Keratinocyte (primary cell): ENCODE measurements around the gene DYDC1. TPM values are rescaled to one million over a fixed set of nuclear protein-coding genes. Genes with fewer than 3 reads are reported as not detected.

ENCODE experiments used
- DNase-seq: peaks from one replicate; pipeline ENCODE4 v3.0.0-alpha.2; 2011; ENCODE audit warnings: low read depth, missing footprints, low spot score
- FAIRE-seq: peaks from 2 replicates; lab custom pipeline; 2011; peaks lifted over from hg19 to GRCh38; lab: Jason Lieb, UNC
- H2AFZ ChIP-seq: 2 replicates; pipeline ENCODE4 v1.6.0; 2012; ENCODE audit warnings: low read length, control low read depth, inconsistent platforms; ENCODE audit not compliant: control insufficient read depth
- H3K27ac ChIP-seq: 2 replicates; pipeline ENCODE4 v1.5.1; 2011; ENCODE audit warnings: low read length; ENCODE audit not compliant: control insufficient read depth, insufficient read depth
- H3K27me3 ChIP-seq: 3 replicates; pipeline ENCODE4 v1.6.0; 2011; ENCODE audit warnings: low read length; ENCODE audit not compliant: control insufficient read depth, insufficient read depth; ENCODE audit errors: extremely low read depth
- H3K36me3 ChIP-seq, 2 experiments: 2 replicates in 1 of 2; 3 replicates in 1 of 2; pipeline ENCODE4 v1.5.1; 2011; ENCODE audit warnings: low read length in 2 of 2, mild to moderate bottlenecking in 1 of 2; ENCODE audit not compliant: control insufficient read depth in 2 of 2, insufficient read depth in 2 of 2; ENCODE audit errors: extremely low read depth in 1 of 2
- H3K4me1 ChIP-seq: 3 replicates; pipeline ENCODE4 v1.5.1; 2011; ENCODE audit warnings: low read length; ENCODE audit not compliant: control insufficient read depth, insufficient read depth; ENCODE audit errors: extremely low read depth
- H3K4me2 ChIP-seq: 3 replicates; pipeline ENCODE4 v1.6.0; 2011; ENCODE audit warnings: low read depth, low read length; ENCODE audit not compliant: control insufficient read depth, insufficient read depth; ENCODE audit errors: extremely low read depth
- H3K4me3 ChIP-seq, 3 experiments: fragments of 200-600 bp in 1 of 3; sonication (generic) in 1 of 3; 2 replicates in 2 of 3; 3 replicates in 1 of 3; pipeline ENCODE4 v1.5.1; 2011 to 2016; ENCODE audit warnings: low read length in 3 of 3, mild to moderate bottlenecking in 3 of 3, control low read depth in 2 of 3, inconsistent platforms in 1 of 3, low read depth in 1 of 3, mixed read lengths in 1 of 3, mixed run types in 1 of 3, moderate library complexity in 1 of 3; ENCODE audit not compliant: control insufficient read depth in 2 of 3, insufficient read depth in 2 of 3; ENCODE audit errors: extremely low read depth in 1 of 3
- H3K79me2 ChIP-seq: 2 replicates; pipeline ENCODE4 v1.6.0; 2012; ENCODE audit warnings: low read length; ENCODE audit not compliant: control insufficient read depth, insufficient read depth
- H3K9ac ChIP-seq: 3 replicates; pipeline ENCODE4 v1.6.0; 2011; ENCODE audit warnings: low read length; ENCODE audit not compliant: control insufficient read depth, insufficient read depth; ENCODE audit errors: extremely low read depth
- H3K9me1 ChIP-seq: 3 replicates; pipeline ENCODE4 v1.6.0; 2011; ENCODE audit warnings: low read length; ENCODE audit not compliant: control insufficient read depth, insufficient read depth; ENCODE audit errors: extremely low read depth
- H3K9me3 ChIP-seq: 2 replicates; pipeline ENCODE4 v1.5.1; 2012; ENCODE audit warnings: low read depth, low read length; ENCODE audit not compliant: control insufficient read depth
- H4K20me1 ChIP-seq: 3 replicates; pipeline ENCODE4 v1.6.0; 2011; ENCODE audit warnings: low read length; ENCODE audit not compliant: control insufficient read depth, insufficient read depth; ENCODE audit errors: extremely low read depth
- EZH2 ChIP-seq: IDR thresholded peaks from one replicate; pipeline ENCODE4 v1.6.1; 2012; ENCODE audit warnings: inconsistent platforms, mild to moderate bottlenecking, low read length, moderate library complexity
- dilution Hi-C: fragments of 300-500 bp; cut with MboI; formaldehyde crosslinking; loops from one replicate; pipeline ENCODE4 v1.7.0; 2020; ENCODE audit warnings: low sequenced_read_pairs; ENCODE audit not compliant: extremely low pct_ligation_motif_present
- polyA plus RNA-seq, 5 experiments: library from polyadenylated mRNA; depleted of rRNA in 3 of 5; stranded (reverse) in 3 of 5; stranded (forward) in 1 of 5; unstranded in 1 of 5; fragments of >200 nt; gene quantifications; 1 replicate in 1 of 5; 2 replicates in 3 of 5; 3 replicates in 1 of 5; pipeline versions ENCODE4 v1.2.1 to v1.2.3, GENCODE V29; 2011 to 2012; ENCODE audit warnings: missing spikeins in 2 of 5, low read depth in 1 of 5, low replicate concordance in 1 of 5
- TF ChIP-seq, protein P1 (sequence below), 3 experiments: IDR thresholded peaks in 1 of 3; conservative IDR thresholded peaks in 1 of 3; optimal IDR thresholded peaks in 1 of 3; 2 replicates in 2 of 3; 3 replicates in 1 of 3; pipeline versions ENCODE3 to v1.5.1; 2011; ENCODE audit warnings: low read length in 3 of 3, mild to moderate bottlenecking in 3 of 3, moderate library complexity in 2 of 3, control low read depth in 1 of 3, inconsistent platforms in 1 of 3; ENCODE audit not compliant: insufficient read depth in 2 of 3; ENCODE audit errors: extremely low read depth in 1 of 3

Gene DYDC1
- polyA plus RNA-seq, 1 donor (not counting 4 experiments of a cell fraction or from before 2014, with no cell fraction given) = not detected

- Histone ChIP-seq H3K4me1 (peaks cover 3% of the 10 kb centered on the region), H3K27ac (no peak overlapping the region), H3K9ac (no peak overlapping the region), H2AFZ (no peak overlapping the region), H3K9me1 (no peaks in the 10 kb centered on the region), H3K4me3 (no peak overlapping the region), H3K79me2 (no peaks in the 10 kb centered on the region), H3K27me3 (peaks cover 2% of the 10 kb centered on the region), H3K9me3 (no peaks in the 10 kb centered on the region), H3K4me2 (no peak overlapping the region), H4K20me1 (no peaks in the 10 kb centered on the region), H3K36me3 (no peaks in the 10 kb centered on the region)
- TF ChIP-seq, protein P1, sequence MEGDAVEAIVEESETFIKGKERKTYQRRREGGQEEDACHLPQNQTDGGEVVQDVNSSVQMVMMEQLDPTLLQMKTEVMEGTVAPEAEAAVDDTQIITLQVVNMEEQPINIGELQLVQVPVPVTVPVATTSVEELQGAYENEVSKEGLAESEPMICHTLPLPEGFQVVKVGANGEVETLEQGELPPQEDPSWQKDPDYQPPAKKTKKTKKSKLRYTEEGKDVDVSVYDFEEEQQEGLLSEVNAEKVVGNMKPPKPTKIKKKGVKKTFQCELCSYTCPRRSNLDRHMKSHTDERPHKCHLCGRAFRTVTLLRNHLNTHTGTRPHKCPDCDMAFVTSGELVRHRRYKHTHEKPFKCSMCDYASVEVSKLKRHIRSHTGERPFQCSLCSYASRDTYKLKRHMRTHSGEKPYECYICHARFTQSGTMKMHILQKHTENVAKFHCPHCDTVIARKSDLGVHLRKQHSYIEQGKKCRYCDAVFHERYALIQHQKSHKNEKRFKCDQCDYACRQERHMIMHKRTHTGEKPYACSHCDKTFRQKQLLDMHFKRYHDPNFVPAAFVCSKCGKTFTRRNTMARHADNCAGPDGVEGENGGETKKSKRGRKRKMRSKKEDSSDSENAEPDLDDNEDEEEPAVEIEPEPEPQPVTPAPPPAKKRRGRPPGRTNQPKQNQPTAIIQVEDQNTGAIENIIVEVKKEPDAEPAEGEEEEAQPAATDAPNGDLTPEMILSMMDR (optimal IDR thresholded peaks at IDR 0.05 in 1 of 3, IDR thresholded peaks at IDR 0.05 in 1 of 3, conservative IDR thresholded peaks at IDR 0.05 in 1 of 3; ENCODE audit: extremely low read depth in 1 of 3, insufficient read depth in 2 of 3, low read length in 3 of 3) = no peak
- TF ChIP-seq EZH2 = no peak
- no peak for FAIRE-seq
- dilution Hi-C loops = no loop called here
- no peak for DNase-seq
Observed at GRCh38 chr10:80333983-80334382, 22.6 kb downstream of the DYDC1 start.

DNA sequence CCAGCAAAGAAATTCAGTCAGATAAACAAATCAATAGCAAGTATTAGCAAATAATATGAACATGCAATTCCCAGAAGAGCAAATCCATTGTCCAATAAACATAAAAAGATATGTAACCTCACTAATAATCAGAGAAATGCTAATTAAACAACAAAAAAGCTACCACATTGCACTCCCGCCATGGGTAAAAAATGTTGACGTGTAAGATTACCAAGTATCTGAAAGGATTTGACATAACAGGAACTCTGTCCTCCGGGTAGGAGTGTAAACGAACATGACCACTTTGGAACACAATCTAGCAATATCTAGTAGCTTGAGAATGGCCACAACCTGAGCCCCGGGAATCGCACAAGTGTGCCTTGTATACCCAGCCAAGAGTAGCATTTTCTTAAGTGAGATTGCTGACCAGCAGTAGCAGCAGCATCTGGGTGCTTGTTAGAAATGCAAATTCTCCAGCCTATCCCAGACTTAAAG is 31.6 kb downstream of the DYDC1 start:
- Histone ChIP-seq H3K9me1 (no peaks in the 10 kb centered on the region), H3K4me2 (no peak overlapping the region), H4K20me1 (no peaks in the 10 kb centered on the region), H3K4me1 (no peaks in the 10 kb centered on the region), H3K79me2 (no peaks in the 10 kb centered on the region), H2AFZ (no peak overlapping the region), H3K27me3 (no peaks in the 10 kb centered on the region), H3K36me3 (no peaks in the 10 kb centered on the region), H3K27ac (no peak overlapping the region), H3K9me3 (no peaks in the 10 kb centered on the region), H3K4me3 (no peak overlapping the region), H3K9ac (no peak overlapping the region)
- no peak for TF ChIP-seq EZH2
- TF ChIP-seq, protein P1 (optimal IDR thresholded peaks at IDR 0.05 in 1 of 3, IDR thresholded peaks at IDR 0.05 in 1 of 3, conservative IDR thresholded peaks at IDR 0.05 in 1 of 3; ENCODE audit: extremely low read depth in 1 of 3, insufficient read depth in 2 of 3, low read length in 3 of 3) = no peak
- FAIRE-seq = no peak
- no peak for DNase-seq
- dilution Hi-C loops = no loop called here
